Stimulated activated CD8-positive, alpha-beta memory T cell treated with anti-CD3 and anti-CD28 coated beads, Interleukin-15, amount 100 ng/mL, for 48 hours (primary cell): ENCODE results near the gene CRYBA2.
A peak's percentile ranks its signal among the peaks of the same experiment; 100 is the strongest.

Source experiments
- DNase-seq, 2 donors: peaks; one replicate each; pipeline ENCODE4 v3.0.0-alpha.2; 2020; ENCODE audit warnings: low read depth in 2 of 2

The CRYBA2 gene

DNA sequence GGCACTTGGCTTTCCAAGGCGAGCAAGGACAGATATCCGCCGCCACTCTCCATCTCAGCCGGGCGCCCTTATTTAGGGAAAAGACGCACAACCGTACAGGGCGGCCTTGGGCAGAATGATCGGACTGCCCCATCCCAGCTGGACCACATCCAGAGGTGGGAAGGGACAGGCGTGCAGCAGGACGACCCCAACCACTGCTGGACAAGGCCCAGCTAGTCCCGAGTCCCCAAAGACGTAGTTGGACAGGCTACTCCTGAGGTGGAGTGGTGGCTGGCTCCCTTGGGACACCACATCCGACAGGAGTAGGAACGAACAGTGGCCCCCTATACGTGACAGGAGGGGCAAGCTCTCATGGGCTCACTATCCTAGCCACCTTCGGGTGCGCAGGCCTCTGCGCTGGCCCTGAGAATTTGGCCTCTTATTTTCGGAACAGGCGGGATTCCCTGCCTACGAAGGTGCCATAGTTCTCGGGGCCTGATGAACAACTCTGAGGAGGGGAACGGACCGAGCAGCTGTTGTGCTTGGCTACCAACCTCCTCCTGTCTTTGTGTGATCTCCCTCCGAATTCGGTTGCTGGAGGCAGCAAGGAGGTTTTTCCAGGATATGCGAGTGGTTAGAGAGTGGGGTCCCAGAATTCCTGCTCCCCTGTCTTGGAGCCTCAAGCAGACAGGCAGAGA, 10.5 kb downstream of the CRYBA2 start:
- no peak for DNase-seq

DNA sequence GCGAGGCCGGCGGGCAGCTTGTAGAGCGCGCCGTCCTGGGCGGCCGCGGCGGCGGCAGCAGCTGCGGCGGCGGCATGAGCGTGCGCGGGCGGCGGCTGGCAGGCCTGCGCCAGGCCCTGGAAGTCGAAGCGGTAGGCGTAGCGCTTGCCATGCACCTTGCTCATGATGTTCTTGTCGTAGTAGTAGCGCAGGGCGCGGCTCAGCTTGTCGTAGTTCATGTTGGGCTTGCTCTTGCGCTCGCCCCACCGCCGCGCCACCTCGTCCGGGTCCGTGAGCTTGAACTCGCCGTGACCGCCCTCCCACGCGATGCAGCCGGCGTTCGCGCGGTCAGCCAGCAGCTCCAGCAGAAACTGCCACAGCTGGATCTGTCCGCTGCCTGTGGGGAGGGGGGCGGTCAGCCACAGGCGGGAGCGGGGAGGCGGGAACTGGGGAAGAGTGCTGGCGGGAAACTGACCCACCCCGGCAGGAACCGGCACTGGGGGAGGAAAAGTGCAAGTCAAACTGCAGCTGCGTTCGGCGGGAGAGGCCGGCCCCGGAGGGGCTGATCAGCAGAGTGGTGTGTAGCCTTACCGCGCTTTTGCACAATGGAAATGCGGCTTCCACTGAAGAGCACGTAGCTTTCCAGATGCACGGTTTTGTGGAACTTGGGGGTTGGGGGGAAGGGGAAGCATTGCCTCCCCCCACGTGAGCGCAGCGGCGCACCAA, 11.2 kb downstream of the CRYBA2 start:
- DNase-seq: no peak

GRCh38 chr2:218981390-218981880, 11.8 kb downstream of the CRYBA2 start:
- DNase-seq: no peak

- no peak for DNase-seq
Measured at GRCh38 chr2:218980735-218981389, 12.4 kb downstream of the CRYBA2 start.

- peak; percentile 74 for DNase-seq
Measured at GRCh38 chr2:218979846-218980734, 13.1 kb downstream of the CRYBA2 start.

- DNase-seq: no peak
Measured at GRCh38 chr2:218975060-218975777, 18.0 kb downstream of the CRYBA2 start.

- DNase-seq: no peak
Measured at GRCh38 chr2:218970894-218971293, 22.3 kb downstream of the CRYBA2 start.

DNA sequence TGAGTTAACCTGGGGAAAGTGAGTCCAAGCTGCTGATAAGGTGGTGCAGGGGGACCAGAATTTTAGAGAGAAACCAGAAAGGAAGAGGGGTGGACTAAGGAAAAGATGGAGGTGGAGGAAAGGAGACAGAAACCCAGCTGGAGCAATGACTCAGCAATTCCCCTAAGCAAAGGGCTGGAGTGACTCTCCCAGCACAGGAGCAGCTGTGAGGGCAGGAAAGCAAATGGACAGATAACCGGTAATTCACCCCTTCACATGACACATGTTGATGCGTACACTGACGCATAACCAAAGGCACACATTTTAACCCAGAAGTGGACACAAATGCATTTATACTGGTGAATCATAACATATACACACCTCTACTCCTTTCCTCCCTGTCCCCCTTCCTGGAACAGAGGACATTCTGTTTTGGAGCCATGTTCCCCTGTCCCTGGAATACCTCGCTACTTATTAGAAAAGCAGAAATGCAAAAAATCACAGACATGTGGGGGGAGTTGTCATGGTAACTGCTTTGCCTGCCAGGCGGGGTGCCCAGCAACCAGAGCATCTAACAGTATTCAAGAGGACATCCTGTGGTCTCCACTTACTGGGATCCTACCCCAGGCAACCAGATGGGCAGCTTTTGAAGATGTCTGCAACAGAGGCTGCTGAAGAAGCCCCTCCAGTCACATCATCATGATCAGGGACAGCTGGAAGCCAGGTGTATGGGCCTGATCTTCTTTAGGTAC, 29.0 kb downstream of the CRYBA2 start:
- DNase-seq: no peak

DNA sequence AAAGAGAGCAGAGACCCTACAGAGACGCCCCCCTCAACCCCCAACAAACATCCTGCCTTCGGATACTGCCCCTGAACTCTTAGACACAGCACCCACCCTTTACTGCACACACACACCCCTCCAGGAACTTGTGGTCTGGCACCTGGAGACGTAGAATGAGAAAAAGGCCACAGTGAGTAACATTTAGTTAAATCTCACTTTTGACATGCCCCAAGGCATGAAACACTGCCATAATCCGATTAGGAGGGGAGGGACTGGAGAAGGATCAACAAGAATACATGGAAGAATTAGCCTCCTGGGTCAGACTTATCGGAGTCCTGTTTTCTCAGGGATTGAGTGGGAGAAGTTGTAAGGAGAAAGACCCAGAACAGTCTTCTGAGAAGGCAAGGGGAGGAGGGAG, 29.6 kb downstream of the CRYBA2 start:
- DNase-seq: no peak

- no peak for DNase-seq
Measured at GRCh38 chr2:218962859-218963492, 30.2 kb downstream of the CRYBA2 start.

GRCh38 chr2:218961651-218962570, 31.3 kb downstream of the CRYBA2 start:
- DNase-seq: no peak

GRCh38 chr2:218961229-218961628, 32.0 kb downstream of the CRYBA2 start:
- DNase-seq: no peak

GRCh38 chr2:218960309-218961165, 32.7 kb downstream of the CRYBA2 start:
- no peak for DNase-seq

DNA sequence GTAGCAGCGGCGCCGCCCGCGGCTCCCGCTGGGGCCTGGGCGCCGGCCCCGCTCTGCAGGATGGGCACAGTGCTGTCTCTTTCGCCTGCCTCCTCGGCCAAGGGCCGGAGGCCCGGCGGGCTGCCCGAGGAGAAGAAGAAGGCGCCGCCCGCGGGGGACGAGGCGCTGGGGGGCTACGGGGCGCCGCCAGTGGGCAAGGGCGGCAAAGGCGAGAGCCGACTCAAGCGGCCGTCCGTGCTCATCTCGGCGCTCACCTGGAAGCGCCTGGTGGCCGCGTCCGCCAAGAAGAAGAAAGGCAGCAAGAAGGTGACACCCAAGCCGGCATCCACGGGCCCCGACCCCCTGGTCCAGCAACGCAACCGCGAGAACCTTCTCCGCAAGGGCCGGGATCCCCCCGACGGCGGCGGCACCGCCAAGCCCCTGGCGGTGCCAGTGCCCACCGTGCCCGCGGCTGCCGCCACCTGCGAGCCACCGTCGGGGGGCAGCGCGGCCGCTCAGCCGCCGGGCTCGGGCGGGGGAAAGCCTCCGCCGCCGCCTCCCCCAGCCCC, 33.4 kb downstream of the CRYBA2 start:
- no peak for DNase-seq

- DNase-seq: peak; percentile 75 to 83
Measured at GRCh38 chr2:218959141-218959731, 34.0 kb downstream of the CRYBA2 start, which contains the start of gene CDK5R2. TSS of gene CDK5R2 (plus strand) at chr2:218959666. CDS start at chr2:218959821, 155 bp downstream.

DNA sequence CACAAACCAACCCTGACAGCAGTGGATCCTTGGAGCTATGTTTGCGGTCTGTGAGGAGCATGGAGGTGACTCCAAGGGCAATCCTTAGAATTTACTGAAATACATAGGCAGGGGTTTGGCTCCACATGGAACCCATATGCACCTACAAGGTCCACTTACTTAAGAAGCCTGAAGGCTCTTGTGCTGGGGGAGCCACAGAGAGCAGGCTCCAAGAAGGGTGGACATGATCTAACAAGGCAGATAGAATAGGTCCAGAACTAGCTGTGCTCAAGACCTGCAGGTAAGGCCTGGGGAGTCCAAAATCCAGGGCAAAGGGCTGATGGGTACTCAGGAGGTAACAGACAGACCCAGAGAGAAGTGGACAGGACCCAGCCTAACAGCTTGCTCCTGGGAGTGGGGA, 34.9 kb downstream of the CRYBA2 start:
- DNase-seq: no peak

GRCh38 chr2:218957671-218958070, 35.6 kb downstream of the CRYBA2 start:
- DNase-seq: no peak
